GM21529 (cell line): ENCODE results near the gene CCDC183.
"Not testable (repeated sequence)": the region's sequence is repeated elsewhere in the genome, so short reads cannot be mapped to it uniquely, and the experiment has no call there.

Experiments
- ATAC-seq: cut with Tn5 transposase; IDR thresholded peaks from one replicate; pipeline ENCODE4 v1.9.1; 2021; ENCODE audit not compliant: unreplicated experiment

CCDC183 gene

DNA sequence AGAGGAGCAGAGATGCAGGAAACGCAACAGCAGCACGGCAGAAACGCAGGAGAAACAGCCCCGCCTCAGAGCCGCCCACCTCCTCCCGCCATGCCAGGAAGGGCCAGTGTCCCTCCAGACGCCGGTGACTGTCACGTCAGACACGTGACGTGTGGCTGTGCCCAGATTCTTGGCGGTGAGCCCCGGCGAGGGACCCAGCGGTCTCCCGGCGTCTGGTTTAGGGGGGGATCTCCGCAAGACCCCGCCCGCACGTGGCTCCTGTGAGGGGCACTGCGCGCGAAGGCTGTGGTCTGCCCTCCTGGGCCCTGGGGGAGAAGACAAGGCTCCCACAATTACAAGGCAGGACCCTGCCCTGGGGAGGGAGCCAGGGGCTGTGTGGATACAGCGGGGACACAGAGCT, 35.7 kb upstream of the CCDC183 start:
- no peak for ATAC-seq

DNA sequence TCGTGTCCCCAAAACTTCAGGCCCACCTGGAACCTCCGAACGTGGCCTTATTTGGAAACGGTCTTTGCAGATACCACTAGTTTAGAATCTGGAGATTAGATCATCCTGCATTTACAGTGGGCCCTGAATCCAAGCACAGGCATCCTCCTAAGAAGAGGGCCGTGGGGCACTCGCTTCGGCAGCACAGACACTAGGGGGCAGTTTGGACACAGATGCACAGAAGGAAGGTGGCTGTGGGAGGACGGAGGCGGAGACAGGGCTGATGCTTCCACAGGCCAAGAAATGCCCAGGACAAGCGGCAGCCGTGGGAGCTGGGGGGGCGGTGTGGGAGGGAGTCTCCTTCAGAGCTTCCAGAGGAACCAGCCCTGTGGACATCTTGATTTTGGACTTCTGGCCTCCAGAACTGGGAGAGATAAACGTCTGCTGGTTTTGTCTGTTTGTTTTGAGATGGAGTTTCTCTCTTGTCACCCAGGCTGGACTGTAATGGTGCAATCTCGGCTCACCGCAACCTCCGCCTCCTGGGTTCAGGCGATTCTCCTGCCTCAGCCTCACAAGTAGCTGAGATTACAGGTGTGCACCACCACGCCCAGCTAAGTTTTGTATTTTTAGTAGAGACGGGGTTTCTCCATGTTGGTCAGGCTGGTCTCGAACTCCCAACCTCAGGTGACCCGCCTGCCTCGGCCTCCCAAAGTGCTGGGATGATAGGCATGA, 35.1 kb upstream of the CCDC183 start:
- ATAC-seq = not testable (repeated sequence)

DNA sequence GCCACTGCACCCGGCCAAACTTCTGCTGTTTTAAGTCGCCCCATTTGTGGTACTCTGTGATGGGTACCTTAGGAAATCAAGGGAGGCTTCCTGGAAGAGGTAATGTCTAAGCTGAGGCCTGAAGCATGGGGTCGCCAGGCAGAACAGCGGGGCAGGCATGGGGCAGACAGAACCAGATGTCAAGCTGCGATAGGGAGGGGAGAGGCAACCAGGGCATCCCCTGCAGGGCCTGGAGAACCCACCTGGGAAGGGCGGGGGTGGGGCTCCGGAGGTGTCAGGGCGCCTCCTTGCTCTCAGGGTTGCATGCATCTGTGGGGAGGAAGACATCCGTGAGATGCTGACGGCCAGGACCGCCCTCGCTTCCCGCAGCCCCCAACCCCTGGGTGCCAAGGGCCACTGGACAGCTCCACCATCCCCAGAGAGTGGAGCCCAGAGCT, 34.6 kb upstream of the CCDC183 start:
- ATAC-seq = no peak

DNA sequence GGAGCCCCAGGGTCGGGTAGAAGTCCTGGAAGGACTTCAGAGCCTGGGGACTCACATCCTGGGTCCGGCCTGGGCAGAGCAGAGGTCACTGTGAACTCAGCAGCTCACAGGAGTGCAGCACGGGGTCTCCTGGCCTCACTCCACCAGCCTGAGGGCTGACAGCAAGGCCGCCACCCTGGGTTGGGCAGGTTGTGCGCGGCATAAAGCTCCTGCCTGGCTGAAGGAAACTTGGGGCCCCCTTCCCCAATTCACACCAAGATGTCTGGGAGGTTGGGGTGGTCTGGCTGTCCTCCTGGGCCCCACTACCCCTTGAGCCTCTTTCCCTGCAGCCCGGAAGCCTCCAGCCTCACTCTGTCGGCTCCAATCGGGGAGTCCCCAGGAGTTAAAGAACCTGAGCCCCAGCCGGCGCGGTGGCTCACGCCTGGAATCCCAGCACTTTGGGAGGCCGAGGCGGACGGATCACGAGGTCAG, 33.9 kb upstream of the CCDC183 start:
- ATAC-seq = no peak

DNA sequence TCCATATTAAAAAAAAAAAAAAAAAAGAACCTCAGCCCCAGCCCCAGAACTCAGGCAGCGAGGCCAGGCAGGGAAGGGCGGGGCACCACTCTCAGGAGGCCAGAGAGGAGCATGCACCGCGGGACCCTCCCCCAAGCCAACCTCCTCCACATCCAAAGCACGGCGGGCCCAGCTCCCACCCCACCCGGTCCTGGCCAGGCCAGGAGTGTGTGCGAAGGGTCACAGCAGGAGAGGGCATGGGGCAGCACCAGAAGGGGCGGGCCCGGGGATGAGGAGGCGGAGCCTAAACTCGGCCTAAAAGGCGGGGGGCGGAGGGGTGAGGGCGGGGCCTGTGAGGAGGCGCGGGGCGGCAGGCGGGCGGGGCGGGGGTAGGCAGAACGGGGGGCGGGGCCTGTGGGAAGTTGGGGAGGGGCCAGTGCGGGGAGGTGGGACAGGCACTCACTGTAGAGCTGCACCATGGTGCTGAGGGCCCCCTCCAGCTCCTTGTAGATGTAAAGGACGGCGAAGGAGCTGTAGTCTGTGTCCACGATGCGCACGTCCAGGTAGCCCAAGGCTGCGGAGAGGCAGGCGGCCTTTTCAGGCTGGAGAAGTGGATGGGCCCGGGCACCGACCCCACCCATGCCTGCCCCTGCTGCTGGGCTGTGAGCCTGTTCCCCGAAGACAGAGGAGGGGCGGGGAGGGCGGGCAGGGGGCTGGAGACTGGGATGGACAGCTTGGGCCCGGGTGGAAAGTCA, 33.1 kb upstream of the CCDC183 start:
- no peak for ATAC-seq

DNA sequence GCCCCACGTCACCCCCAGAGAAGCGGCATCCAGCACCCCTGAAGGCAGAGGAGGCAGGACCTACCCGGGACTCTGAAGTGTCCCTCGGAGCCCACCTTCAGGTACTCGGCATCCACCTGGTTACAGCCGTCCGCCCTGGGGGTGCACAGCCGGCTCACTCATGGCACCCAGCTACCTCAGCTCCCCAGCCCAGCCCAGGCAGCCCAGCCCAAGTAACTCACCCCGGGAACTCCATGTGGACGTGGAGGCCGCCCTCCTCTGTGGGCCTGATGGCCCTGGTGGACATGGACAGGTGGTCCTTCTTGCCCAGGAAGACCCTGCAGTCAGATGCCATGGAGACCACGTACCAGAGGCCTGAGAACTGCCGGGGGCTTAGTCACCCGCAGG, 32.5 kb upstream of the CCDC183 start:
- no peak for ATAC-seq

DNA sequence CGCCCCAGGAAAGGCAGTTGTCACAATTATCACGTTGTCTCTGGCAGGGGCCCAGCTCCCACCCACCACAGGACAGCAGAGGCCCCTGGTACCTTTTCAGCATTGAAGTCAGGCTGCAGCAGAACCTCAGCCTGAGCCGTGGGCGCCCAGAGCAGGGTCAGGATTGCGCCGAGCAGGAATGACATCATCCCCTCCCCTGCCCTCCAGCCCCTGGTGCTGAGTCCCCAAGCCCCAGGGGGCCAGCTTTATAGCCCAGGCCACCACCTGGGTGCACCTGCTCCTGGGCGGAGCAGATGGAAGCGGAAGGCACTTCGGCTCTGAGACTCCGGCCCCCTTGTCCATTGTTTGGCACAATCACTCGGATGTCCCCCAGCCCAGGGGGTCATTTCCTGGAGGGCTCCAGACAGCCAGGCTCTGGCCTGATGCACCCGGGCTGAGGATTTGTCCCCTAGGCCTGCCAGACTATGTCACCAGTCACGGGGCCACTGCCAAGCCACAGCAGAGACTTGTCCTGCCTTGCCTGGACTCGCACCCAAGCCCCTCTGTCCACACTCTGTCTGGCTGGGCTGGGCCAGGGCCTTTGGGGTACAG, 31.7 kb upstream of the CCDC183 start, which contains the start of gene LCN15:
Gene LCN15 (minus strand): TSS at position 218 of the 591 bp plus-strand sequence. CDS start 30 bp downstream, at position 188.
- ATAC-seq = no peak

DNA sequence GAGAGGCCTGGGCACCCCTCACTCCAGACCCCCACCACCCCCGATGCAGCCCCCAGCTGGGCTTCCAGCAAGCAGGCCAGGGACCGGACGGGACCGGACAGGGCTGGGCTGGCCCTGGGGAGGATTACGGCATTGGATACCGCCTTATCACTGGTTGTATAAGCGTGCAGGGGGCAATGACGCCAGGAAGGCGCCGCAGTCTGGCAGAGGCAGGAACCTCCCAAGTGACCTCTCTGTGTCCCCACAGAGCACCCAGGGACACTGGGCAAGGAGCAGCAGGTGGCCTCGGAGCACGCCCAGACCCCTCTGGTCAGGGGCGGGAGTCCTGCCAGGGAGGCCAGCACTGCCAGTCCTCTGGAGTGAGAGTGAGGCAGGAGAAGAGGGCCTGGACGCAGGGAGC, 31.1 kb upstream of the CCDC183 start:
- ATAC-seq = no peak

DNA sequence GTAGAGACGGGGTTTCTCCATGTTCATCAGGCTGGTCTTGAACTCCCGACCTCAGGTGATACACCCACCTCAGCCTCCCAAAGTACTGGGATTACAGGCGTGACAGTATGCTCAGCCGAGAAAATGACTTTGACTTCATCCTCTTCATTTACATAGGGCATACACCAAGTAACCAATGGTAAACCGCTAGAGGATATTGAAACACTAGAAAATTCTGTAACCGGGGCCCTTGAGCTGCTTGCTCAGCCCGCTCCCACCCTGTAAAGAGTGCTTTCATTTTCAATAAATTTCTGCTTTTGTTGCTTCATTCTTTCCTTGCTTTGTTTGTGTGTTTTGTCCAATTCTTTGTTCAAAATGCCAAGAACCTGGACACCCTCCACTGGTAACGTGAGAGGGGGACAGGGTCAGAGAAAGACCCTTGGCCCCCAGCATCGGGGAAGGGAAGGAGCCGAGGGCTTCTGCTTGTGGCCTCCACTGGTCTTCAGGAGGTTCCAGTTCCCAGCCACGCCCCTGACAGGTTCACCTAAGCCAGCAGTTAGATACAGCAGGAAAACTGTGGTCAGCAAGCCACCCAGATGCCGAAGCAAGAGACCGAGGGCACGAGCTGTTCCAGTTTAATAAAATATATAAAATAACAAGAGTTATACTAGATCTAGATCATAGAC, 30.3 kb upstream of the CCDC183 start:
- peak; percentile 60 for ATAC-seq

DNA sequence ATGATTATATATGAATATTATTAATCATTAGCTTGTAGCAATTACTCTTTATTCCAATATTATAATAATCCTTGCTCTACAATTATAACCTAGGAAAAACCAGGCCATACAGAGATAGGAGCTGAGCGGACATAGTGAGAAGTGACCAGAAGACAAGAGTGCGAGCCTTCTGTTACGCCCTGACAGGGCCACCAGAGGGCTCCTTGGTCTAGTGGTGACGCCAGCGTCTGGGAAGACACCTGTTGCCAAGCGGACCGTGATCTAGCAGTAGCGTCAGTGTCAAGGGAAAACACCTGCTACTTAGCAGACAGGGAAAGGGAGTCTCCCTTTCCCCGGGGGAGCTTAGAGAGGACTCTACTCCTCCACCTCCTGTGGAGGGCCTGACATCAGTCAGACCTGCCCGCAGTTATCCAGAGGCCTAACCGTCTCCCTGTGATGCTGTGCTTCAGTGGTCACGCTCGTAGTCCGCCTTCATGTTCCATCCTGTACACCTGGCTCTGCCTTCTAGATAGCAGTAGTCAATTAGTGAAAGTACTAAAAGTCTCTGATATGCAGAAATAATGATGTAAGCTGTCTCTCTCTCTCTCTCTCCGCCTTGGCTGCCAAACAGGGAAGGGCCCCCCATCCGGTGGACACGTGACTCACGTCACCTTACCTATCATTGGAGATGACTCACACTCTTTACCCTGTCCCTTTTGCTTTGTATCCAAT, 29.6 kb upstream of the CCDC183 start:
- not testable (repeated sequence) for ATAC-seq

DNA sequence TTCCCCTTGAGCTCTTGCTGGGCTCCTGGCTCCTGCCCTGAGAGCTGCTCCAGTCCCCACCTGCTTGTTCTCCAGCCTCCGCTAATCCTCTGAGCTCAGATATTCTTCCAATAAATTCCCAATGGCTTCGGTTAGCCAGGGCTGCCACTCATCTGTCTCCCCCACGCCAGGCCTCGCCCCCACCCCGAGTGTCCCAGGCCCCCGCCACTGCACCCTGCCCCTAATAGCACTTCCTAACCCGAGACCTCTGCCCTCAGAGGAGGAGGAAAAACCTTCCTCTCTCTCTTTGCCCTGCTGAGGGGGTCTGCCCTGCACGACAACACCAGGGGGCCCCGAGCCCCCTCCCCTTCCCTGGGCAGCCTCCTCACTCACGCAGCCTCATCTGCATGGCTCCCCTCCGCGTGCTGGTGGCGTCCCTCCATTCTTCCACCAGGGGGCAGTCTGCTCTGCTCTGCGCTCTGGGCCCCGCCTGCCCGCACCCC, 26.4 kb upstream of the CCDC183 start:
- ATAC-seq = no peak

DNA sequence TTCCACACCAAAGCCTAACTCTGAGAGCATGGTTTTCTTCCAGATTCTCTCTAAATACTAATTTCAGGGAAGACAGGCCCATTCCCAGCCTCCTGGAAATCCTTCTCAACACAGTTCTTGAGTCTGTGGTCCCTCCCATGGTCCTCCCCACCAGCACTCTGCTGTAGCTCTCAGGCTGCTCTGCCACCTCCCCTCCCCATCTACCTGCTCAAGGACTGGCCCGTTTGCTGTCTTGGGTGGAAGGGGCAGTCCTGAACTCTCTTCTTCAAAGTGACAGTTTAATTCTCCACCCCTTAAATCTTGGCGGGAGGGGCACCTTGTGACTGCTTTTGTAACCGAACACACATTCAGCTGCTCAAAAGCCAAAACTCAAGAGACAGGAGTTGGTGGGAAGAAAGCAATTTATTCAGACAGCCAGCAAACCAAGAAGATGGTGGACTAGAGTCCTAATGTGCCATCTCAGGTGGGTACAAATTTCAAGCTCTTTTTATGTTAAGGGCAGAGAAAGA, 24.2 kb upstream of the CCDC183 start:
- no peak for ATAC-seq

DNA sequence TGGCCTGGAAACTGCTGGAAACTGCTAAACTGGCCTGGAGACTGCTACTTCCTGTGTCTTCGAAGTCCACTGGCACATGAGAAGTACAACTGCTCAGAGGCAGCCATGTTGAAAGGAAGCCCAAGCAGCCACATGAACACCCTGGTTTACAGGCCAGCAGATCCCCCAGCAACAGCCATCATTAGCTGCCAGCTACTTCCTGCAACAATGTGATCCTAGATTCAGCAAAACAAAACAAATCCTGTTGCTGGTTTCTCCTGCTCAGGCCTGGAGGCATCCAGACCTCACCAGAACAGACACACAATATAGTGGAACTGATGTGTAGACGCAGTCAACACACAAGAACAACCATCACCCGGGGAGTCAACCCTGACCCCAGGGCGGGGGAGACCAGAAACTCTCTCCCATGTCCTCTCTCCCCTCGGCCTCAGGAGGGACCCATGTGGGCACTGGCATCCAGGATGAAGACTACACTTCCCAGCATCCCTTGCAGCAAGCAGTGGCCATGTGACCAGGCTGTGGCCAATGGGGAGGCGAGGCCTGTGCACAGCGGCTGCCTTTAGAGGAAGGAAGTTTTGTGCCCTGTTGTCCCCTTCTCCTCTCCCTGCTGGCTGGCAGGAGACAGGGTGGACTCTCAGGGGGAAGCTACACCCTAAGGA, 22.6 kb upstream of the CCDC183 start:
- ATAC-seq = no peak

DNA sequence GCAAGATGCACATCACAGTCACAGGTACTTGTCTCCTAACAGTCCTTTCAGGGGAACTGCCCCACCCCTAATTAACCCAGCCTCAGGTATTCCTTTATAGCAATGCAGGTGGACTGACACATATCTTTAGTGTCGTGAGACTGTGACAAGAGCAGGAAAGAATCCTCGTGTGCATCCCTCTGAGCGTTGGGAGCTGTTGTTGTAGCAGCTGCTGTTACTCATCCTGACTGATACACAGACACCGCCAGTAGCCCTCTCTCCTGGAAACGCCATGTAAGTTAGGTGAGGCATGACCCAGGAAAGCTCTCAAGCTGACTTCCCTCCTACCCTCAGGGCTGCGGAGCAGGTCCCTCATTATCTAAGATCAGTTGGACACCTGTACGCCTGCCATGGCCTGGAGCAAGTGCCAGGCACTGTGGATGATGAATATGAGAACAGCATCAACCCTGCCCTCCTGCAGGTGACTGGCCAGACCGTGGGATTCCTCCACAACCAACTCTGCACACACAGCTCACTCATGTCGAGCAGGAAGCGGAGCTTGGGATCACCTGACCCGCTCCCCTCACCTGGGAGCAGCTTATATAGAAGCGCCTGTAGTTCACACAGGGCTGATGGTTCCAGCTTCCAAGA, 21.6 kb upstream of the CCDC183 start:
- ATAC-seq = no peak

DNA sequence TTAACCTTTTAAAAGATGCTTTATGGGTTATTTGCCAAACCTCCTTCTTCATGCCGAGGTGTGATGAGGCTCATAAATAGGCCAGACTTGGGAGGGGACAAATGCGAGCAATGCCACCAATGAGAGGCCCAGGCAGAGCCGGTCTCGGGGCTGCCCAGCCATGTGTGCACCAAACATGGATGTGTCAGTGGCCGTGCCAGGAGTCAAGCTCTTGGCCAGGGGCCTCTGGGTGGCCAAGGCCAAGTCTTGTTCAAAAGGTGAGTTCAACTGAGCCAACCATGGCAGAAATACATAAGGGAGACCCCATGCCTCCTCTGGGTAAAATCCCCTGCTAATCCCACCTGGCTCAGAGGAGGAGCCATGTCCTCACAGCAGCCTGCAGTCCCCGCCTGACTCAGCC, 20.9 kb upstream of the CCDC183 start:
- no peak for ATAC-seq

DNA sequence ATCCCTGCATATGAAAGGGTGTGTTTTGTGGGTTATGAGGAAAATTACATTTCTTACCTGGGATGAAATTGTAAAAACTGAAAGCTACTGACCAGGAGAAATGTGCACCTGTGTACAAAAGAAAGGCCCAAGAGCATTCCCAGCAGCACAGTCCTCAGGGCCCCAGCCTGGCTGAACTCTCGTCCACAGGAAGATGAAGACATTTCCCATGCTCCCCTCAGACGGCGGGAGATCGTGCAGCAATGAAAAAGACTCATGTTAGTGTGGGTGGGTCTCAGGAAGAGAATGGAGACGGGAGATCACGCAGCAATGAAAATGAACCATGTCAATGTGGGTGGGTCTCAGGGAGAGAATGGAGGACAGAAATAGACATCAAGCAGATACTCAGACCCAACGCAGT, 19.2 kb upstream of the CCDC183 start:
- no peak for ATAC-seq

DNA sequence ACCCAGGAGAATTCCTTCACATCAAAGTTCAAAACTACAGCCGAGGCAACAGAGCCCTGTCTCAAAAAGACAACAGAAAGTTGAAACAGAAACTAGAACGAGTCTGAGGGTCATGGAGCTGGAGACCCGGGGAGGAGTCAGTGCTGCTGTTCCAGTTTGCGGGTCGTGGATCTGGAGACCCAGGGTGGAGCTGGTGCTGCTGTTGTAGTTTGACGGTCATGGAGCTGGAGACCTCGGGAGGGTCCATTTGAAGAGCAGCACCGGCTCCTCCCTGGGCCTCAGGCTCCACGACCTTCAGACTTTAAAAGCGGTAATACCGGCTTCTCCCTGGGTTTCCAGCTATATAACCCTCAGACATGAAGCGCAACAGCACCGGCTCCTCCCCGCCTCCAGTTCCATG, 18.8 kb upstream of the CCDC183 start:
- ATAC-seq = no peak

DNA sequence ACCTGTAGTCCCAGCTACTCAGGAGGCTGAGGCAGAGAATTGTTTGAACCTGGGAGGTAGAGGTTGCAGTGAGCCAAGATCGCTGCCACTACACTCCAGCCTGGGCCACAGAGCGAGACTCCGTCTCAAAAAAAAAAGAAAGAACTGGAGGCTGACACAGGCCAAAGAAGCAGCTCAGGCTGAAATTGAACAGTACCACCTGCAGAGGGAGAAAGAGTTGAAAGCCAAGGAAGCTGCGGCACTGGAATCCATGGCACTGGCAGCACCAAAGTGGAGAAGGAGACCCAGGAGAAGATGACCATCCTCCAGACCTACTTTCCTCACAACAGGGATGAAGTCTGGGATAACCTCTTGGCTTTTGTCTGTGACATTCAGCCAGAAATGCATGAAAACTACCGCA, 16.3 kb upstream of the CCDC183 start:
- no peak for ATAC-seq

DNA sequence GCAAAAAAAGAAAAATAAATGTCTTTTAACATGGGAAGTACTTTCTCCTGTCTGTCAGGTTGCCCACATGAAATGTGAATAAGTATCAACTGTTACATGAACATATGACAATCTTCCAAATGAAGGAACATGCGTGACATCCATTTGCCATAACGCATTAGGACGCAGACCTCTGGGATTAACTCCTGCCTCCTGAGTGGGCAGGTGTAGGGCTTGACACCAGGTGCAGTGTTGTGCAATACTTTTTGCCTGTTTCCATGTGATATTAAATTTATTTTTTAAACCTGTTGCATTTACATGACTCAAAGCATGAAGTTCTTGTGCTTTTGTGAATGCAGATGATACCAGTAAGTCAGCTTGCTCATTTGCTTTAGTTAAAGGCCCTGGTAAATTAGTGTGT, 13.7 kb upstream of the CCDC183 start:
- ATAC-seq = no peak
